Natural killer cell (primary cell): ENCODE results near the gene F9. TPM values are rescaled to one million over a fixed set of nuclear protein-coding genes. Genes with fewer than 3 reads are reported as not detected.

Source experiments
- ATAC-seq, 3 donors: fragments of 150-1000 bp in 2 of 3; fragments of 200-7000 bp in 1 of 3; cut with Tn5 transposase; 1 replicate in 1 of 3; 2 replicates in 2 of 3; pipeline ENCODE4 v1.10.0; 2021; ENCODE audit warnings: mild to moderate bottlenecking in 2 of 3, moderate library complexity in 2 of 3
- DNase-seq, 2 donors: peaks; one replicate each; pipeline versions ENCODE4 v3.0.0 to v3.0.0-alpha.2; 2013 to 2021; ENCODE audit warnings: mixed read lengths in 1 of 2
- H3K27ac ChIP-seq: one replicate; pipeline ENCODE4 v1.5.1; 2013; ENCODE audit warnings: mild to moderate bottlenecking, low read length
- H3K27me3 ChIP-seq: one replicate; pipeline ENCODE4 v1.6.1; 2013; ENCODE audit warnings: low read length; ENCODE audit not compliant: control insufficient read depth, insufficient read depth
- H3K36me3 ChIP-seq: one replicate; pipeline ENCODE4 v1.6.1; 2013; ENCODE audit warnings: low read length; ENCODE audit not compliant: control insufficient read depth, insufficient read depth
- H3K4me1 ChIP-seq: one replicate; pipeline ENCODE4 v1.6.1; 2013; ENCODE audit warnings: low read length; ENCODE audit not compliant: control insufficient read depth, insufficient read depth
- H3K4me3 ChIP-seq: one replicate; pipeline ENCODE4 v1.5.1; 2013; ENCODE audit warnings: low read length
- H3K9me3 ChIP-seq: one replicate; pipeline ENCODE4 v1.6.1; 2013; ENCODE audit warnings: low read length; ENCODE audit not compliant: control insufficient read depth, insufficient read depth
- H3K27ac Mint-ChIP-seq, 2 donors: one replicate each; pipeline ENCODE4 v1.8.0; 2022; ENCODE audit warnings: mild to moderate bottlenecking in 2 of 2, mixed read lengths in 2 of 2, moderate library complexity in 1 of 2
- H3K27me3 Mint-ChIP-seq, 2 donors: one replicate each; pipeline ENCODE4 v1.8.0; 2022; ENCODE audit warnings: low read depth in 2 of 2, mixed read lengths in 2 of 2
- H3K36me3 Mint-ChIP-seq: one replicate; pipeline ENCODE4 v1.8.0; 2022; ENCODE audit warnings: mixed read lengths
- H3K4me1 Mint-ChIP-seq, 2 donors: one replicate each; pipeline ENCODE4 v1.8.0; 2022; ENCODE audit warnings: mixed read lengths in 2 of 2
- H3K4me3 Mint-ChIP-seq: one replicate; pipeline ENCODE4 v1.8.0; 2022; ENCODE audit warnings: mild to moderate bottlenecking, moderate library complexity, mixed read lengths
- H3K9me3 Mint-ChIP-seq, 2 donors: one replicate each; pipeline ENCODE4 v1.8.0; 2022; ENCODE audit warnings: mixed read lengths in 2 of 2
- WGBS: methylation state at CpG from one replicate; pipeline ENCODE4 v1.1.7; 2013; ENCODE audit warnings: missing lambda C conversion rate; ENCODE audit not compliant: insufficient coverage; 5-methylcytosine and 5-hydroxymethylcytosine counted together
- intact Hi-C: fragments of 100-400 bp; cut with micrococcal nuclease; formaldehyde crosslinking; loops from one replicate; pipeline ENCODE4 v1.14.2; 2022
- total RNA-seq, 4 donors: library from RNA; stranded (reverse); fragments of 120-200 nt in 1 of 4; gene quantifications; one replicate each; pipeline versions ENCODE4 v1.2.3 to v1.2.4, GENCODE V29; 2013 to 2022
- TF ChIP-seq, protein P1 (sequence below): fragments of 200-600 bp; IDR thresholded peaks from one replicate; pipeline ENCODE4 v1.8.0; 2022; ENCODE audit warnings: antibody characterized with exemption

Gene F9
- total RNA-seq, 3 donors from 2014 or later (not counting 1 experiment from before 2014, with no cell fraction given) = not detected

DNA sequence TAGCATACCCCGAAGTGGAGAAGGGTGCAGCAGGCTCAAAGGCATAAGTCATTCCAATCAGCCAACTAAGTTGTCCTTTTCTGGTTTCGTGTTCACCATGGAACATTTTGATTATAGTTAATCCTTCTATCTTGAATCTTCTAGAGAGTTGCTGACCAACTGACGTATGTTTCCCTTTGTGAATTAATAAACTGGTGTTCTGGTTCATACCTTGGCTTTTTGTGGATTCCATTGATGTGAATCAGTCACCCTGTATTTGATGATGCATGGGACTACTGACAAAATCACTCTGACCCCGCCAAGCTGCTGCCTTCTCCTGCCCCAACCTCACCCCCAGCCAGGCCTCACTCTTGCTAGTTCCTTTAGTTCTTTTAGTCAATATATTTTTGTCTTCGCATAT lies 32.7 kb downstream of the F9 start:
- H3K9me3 ChIP-seq = no peaks in the 10 kb centered on the region
- DNase-seq (no peak), ATAC-seq (no peak)
- no peak overlapping the region for H3K27ac ChIP-seq
- H3K4me1 Mint-ChIP-seq = no peaks in the 10 kb centered on the region
- TF ChIP-seq, protein P1, sequence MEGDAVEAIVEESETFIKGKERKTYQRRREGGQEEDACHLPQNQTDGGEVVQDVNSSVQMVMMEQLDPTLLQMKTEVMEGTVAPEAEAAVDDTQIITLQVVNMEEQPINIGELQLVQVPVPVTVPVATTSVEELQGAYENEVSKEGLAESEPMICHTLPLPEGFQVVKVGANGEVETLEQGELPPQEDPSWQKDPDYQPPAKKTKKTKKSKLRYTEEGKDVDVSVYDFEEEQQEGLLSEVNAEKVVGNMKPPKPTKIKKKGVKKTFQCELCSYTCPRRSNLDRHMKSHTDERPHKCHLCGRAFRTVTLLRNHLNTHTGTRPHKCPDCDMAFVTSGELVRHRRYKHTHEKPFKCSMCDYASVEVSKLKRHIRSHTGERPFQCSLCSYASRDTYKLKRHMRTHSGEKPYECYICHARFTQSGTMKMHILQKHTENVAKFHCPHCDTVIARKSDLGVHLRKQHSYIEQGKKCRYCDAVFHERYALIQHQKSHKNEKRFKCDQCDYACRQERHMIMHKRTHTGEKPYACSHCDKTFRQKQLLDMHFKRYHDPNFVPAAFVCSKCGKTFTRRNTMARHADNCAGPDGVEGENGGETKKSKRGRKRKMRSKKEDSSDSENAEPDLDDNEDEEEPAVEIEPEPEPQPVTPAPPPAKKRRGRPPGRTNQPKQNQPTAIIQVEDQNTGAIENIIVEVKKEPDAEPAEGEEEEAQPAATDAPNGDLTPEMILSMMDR = no peak
- 80% methylated on average over 1 of the region's 5 CpGs for WGBS
- no peak overlapping the region for H3K27ac Mint-ChIP-seq
- H3K36me3 Mint-ChIP-seq = no peaks in the 10 kb centered on the region
- peaks cover 0 to 15% of the 10 kb centered on the region in 2 donors for H3K27me3 Mint-ChIP-seq
- no peaks in the 10 kb centered on the region for H3K27me3 ChIP-seq
- no peaks in the 10 kb centered on the region for H3K9me3 Mint-ChIP-seq
- no peak overlapping the region for H3K4me3 ChIP-seq
- intact Hi-C loops = no loop called here
- H3K4me1 ChIP-seq = no peaks in the 10 kb centered on the region
- no peak overlapping the region for H3K4me3 Mint-ChIP-seq
- H3K36me3 ChIP-seq = no peaks in the 10 kb centered on the region

DNA sequence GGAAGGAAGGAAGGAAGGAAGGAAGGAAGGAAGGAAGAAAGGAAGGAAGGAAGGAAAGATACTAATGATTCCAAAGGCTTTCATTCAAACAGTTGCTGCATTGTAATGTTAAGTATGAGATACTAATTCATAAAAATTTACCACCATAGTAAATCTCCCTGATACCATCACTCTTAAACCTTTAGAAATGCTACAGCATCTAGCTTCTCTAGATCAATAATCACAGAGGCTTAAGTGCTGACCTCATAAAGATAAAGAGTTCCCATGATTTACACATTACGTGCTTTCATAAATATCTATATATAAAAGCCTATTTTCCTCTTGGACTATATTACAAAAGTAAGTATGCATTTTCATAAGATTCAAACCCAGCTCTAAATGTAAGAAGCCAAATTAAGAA lies 36.4 kb downstream of the F9 start:
- no peaks in the 10 kb centered on the region for H3K9me3 ChIP-seq
- H3K4me1 Mint-ChIP-seq = no peaks in the 10 kb centered on the region
- H3K27me3 ChIP-seq = no peaks in the 10 kb centered on the region
- H3K27ac Mint-ChIP-seq = no peak overlapping the region
- H3K36me3 Mint-ChIP-seq = no peaks in the 10 kb centered on the region
- H3K4me1 ChIP-seq = no peaks in the 10 kb centered on the region
- no peak for ATAC-seq
- H3K9me3 Mint-ChIP-seq = no peaks in the 10 kb centered on the region
- no CpG with 5 or more reads among the region's 1 CpG for WGBS
- TF ChIP-seq, protein P1 = no peak
- H3K36me3 ChIP-seq = no peaks in the 10 kb centered on the region
- H3K4me3 ChIP-seq = no peak overlapping the region
- no peak for DNase-seq
- H3K27ac ChIP-seq = no peak overlapping the region
- intact Hi-C loops = no loop called here
- peaks cover 0 to 29% of the 10 kb centered on the region in 2 donors for H3K27me3 Mint-ChIP-seq
- no peak overlapping the region for H3K4me3 Mint-ChIP-seq

DNA sequence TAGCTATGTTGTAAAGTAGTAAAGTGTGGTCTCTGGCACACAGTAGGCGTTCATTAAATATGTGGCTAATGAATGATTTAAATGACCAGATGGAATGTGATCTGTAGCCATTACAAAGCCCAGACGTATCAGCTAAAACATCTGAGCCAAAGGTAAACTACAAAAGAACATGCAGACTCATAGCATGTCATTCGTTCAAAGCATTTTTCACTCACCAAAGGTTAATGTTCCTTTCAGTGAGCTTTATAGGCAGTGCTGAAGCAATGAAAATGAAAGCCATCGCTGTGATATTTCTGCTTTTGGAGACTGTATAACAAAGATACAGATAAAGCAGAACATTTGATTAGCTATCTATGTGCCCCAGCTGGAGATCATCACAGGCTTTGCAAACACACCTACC lies 50.5 kb downstream of the F9 start:
- WGBS = 100% methylated on average over 2 of the region's 4 CpGs

DNA sequence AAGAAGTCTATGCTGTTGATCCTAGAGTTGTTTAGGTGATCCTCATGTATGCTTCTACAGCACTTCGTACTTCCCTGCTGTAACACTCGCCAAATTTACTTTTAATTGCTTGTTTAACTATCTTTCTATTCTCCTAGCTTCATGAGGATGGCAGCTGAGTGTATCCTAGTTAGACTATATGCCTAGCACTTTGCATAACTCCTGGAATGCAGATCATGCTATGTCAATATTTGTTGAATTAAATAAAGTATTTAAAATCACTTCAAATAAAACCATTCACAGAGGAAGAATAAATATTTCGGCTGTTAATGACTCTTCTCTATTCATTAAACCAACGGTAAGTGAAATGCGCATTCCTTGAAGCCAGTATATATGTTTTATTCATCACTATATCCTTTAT lies 55.1 kb downstream of the F9 start:
- no peak overlapping the region for H3K27ac Mint-ChIP-seq

More for the DNA sequence above, 50.5 kb downstream of the F9 start:
- ATAC-seq (no peak), DNase-seq (no peak)
- Histone ChIP-seq H3K27ac (no peak overlapping the region), H3K4me1 (no peaks in the 10 kb centered on the region), H3K9me3 (no peaks in the 10 kb centered on the region), H3K4me3 (no peak overlapping the region), H3K36me3 (no peaks in the 10 kb centered on the region), H3K27me3 (no peaks in the 10 kb centered on the region)
- H3K9me3 Mint-ChIP-seq = no peaks in the 10 kb centered on the region
- H3K27me3 Mint-ChIP-seq = peaks cover 0 to 9% of the 10 kb centered on the region in 2 donors
- H3K4me1 Mint-ChIP-seq = no peaks in the 10 kb centered on the region
- TF ChIP-seq, protein P1 = no peak
- no peak overlapping the region for H3K4me3 Mint-ChIP-seq
- intact Hi-C loops = no loop called here
- H3K27ac Mint-ChIP-seq = no peak overlapping the region
- H3K36me3 Mint-ChIP-seq = no peaks in the 10 kb centered on the region

More for the DNA sequence above, 55.1 kb downstream of the F9 start:
- Histone ChIP-seq H3K9me3 (no peaks in the 10 kb centered on the region), H3K27me3 (no peaks in the 10 kb centered on the region), H3K27ac (no peak overlapping the region), H3K4me3 (no peak overlapping the region), H3K36me3 (no peaks in the 10 kb centered on the region), H3K4me1 (no peaks in the 10 kb centered on the region)
- Mint-ChIP-seq H3K27me3 (no peaks in the 10 kb centered on the region), H3K9me3 (no peaks in the 10 kb centered on the region), H3K36me3 (no peaks in the 10 kb centered on the region), H3K4me1 (no peaks in the 10 kb centered on the region), H3K4me3 (no peak overlapping the region)
- TF ChIP-seq, protein P1 = no peak
- WGBS = no CpG with 5 or more reads among the region's 5 CpGs
- intact Hi-C loops = no loop called here
- no peak for DNase-seq
- ATAC-seq = no peak
